Cardiac fibroblast (primary cell): ENCODE measurements around the gene NTRK3.

Experiments
- DNase-seq, 2 donors: peaks; one replicate each; pipeline versions ENCODE4 v3.0.0 to v3.0.0-alpha.2; 2010; ENCODE audit warnings: low read depth in 2 of 2
- H3K4me3 ChIP-seq, 2 donors: replicated peaks in 1 of 2; 1 replicate in 1 of 2; 2 replicates in 1 of 2; pipeline ENCODE4 v1.5.1; 2011; ENCODE audit warnings: low read depth in 2 of 2, low read length in 2 of 2, mild to moderate bottlenecking in 2 of 2, moderate library complexity in 1 of 2
- TF ChIP-seq, protein P1 (sequence below): IDR thresholded peaks from one replicate; pipeline ENCODE4 v1.5.1; 2011; ENCODE audit warnings: low read depth, mild to moderate bottlenecking, low read length, inconsistent platforms

Gene NTRK3

DNA sequence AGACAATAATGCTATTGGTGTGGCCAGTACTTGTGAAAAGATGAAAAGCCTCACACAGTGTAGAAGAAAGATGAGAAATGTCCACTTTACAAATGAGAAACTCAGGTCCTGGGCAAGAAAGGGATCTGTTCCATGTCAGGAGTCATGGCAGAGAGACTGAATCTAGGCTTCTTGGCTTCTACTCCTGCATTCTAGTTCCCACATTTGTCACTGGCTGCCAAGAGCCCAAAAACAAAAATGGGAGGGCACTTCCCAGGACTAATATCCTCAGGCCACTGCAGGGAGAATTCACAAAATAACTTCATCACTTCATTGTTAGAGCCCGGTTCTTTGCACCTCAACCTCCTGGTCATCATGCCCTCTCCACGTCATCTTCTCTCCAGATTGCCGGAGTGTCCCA lies 337.5 kb downstream of the NTRK3 start:
- no peak for DNase-seq
- TF ChIP-seq, protein P1, sequence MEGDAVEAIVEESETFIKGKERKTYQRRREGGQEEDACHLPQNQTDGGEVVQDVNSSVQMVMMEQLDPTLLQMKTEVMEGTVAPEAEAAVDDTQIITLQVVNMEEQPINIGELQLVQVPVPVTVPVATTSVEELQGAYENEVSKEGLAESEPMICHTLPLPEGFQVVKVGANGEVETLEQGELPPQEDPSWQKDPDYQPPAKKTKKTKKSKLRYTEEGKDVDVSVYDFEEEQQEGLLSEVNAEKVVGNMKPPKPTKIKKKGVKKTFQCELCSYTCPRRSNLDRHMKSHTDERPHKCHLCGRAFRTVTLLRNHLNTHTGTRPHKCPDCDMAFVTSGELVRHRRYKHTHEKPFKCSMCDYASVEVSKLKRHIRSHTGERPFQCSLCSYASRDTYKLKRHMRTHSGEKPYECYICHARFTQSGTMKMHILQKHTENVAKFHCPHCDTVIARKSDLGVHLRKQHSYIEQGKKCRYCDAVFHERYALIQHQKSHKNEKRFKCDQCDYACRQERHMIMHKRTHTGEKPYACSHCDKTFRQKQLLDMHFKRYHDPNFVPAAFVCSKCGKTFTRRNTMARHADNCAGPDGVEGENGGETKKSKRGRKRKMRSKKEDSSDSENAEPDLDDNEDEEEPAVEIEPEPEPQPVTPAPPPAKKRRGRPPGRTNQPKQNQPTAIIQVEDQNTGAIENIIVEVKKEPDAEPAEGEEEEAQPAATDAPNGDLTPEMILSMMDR, result no peak
- no peak overlapping the region for H3K4me3 ChIP-seq

DNA sequence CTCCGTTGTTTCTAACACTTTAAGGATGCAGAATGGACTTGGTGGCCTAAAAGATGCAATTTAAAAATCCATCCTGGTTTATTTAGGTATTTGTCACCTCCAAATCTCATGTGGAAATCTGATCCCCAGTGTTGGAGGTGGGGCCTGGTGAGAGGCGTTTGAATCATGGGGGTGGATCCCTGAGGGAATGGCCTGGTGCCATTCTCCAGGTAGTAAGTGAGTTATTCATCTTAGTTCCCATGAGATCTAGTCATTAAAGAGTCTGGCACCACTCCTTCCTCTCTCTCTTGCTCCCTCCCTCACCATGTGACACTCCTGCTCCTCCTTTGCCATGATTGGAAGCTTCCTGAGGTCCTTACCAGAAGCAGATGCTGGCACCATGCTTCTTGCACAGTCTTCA lies 339.1 kb downstream of the NTRK3 start:
- TF ChIP-seq, protein P1, result no peak
- DNase-seq, result no peak
- no peak overlapping the region for H3K4me3 ChIP-seq

DNA sequence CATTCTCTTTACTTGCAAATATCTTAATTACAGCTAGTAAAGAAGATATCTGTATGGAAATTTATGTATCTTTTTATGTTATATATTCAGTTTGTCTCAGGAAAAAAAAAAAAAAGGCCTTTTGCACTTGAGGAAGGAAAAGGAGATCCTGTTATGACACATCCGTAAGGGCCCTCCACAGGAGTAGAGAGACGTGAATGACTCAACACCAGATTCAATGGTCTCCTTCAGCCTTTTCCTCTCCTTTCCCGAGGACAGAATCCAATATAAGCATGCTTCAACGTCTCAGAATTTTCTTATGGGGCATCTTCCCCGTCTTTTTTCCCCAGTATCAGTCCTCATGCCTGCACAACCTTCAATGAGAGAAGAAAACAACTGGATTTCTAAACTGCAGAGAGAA lies 340.3 kb downstream of the NTRK3 start:
- H3K4me3 ChIP-seq, result no peak overlapping the region
- peak in 1 of 2 donors; percentile 5 for DNase-seq
- TF ChIP-seq, protein P1, result no peak

DNA sequence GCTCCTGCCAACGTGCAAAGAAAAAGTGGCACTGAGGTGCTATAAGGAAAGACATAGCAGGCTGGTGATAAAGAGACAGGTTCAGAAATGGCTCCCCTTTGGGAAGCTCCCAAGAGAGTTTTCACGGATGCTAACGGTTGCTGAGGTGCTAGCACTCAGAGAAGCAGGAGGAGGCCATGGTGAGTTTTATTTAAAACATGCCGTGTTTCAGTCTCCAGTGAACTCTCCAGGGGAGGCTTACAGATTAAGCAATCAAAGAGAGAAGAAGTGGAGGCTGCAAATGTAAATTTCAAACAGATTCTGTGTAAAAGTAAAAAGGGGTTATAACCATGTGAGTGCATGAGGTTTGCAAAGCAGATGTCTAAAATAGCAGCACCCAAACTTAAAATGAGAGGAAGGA lies 346.2 kb downstream of the NTRK3 start:
- TF ChIP-seq, protein P1, result no peak
- no peak for DNase-seq
- H3K4me3 ChIP-seq, result no peak overlapping the region

DNA sequence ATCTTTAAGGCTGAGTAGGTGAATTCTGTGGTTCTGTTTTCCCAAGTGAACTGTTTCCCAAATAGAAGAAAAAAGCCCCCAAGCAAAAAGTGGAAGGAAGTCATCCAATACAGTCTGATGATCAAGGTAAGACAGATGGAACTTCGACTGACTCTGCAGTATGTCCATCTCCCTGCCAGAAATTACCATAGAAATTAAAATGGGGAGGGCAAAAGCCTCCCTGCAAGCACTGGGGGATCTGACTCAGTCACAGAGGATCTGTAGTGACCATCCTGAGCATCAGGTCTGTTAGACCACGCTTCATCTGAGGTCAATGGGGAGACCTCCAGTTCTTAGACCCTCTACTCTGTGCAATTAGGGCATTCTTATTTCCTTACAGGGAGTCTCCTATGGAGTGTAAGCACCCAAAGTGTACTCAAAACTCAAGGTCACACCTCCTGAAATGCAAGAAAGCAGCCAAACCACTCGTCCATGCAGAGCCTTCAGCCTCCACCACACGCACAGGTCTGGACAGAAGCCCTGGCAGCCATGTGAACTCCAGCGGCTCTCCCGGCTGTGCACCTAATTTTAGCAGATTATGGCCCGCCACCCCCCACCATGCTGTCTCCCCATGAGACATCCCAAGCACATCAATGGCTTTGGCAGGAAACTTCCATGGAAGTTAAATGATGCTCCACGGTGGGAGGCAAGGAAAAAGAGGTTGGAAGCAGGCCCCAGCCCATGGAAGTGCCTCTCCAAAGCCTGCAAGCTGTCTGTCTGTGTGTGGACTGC lies 348.7 kb downstream of the NTRK3 start:
- DNase-seq, result no peak
- TF ChIP-seq, protein P1, result no peak
- H3K4me3 ChIP-seq, result no peak overlapping the region

DNA sequence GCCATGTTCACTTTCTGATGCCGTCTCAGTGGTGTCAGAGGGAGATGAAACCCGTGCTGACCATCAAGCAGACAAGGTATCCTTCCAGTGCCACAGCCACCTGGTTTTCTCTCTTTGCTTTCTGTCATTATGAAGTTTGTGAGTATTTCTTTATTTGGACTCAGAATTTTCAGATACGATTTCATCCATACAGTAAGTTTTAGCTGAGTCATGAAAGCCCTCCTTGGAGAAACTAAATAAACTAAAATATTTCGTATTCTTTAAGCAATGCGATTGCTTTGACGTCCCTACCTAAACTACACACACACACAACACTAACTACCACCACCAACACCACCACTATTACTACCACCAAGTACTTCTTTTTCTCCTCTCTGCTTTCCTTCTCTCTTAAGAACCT lies 350.1 kb downstream of the NTRK3 start:
- TF ChIP-seq, protein P1, result no peak
- H3K4me3 ChIP-seq, result no peak overlapping the region
- DNase-seq, result no peak
